ENCODE data around the gene WNT9B. TPM values are rescaled to one million over a fixed set of nuclear protein-coding genes. Genes with fewer than 3 reads are reported as not detected.

The WNT9B gene
- polyA plus RNA-seq, 1 donor from 2014 or later, result not detected

DNA sequence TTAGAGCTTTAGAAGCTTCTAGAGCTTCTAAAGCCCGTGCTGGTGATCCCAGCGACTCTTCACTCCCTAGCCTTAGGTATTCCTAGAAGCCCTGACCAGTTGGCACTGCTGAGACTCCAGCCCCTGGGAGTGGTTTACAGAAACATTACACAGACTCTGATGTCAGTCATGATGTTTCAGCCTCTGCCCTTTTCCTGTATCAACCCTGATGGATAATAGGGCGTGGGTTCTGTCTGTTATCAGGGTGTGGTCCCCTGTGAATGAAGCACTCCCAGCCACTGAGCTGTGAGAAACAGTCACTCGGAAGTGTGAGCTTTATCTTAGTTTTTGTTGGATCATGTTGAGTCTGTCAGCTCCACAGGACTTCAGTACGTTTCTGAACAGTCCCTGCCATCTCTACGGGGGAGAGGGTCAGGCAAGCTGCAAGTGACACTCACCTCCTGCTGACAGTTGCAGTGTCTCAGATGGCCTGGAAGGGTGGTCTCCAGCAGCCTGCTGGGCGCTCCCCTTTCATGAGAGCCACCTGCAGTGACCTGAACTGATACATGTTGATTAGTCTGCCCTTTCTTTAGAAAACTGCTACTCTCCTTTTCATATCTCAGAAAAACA lies 84.4 kb downstream of the WNT9B start:
- no peak for TF ChIP-seq TAF1 (IDR thresholded peaks at IDR 0.05; ENCODE audit: low read depth)
- no peak for TF ChIP-seq MXI1 (conservative IDR thresholded peaks at IDR 0.05; ENCODE audit: poor library complexity, severe bottlenecking)
- TF ChIP-seq, protein P1, sequence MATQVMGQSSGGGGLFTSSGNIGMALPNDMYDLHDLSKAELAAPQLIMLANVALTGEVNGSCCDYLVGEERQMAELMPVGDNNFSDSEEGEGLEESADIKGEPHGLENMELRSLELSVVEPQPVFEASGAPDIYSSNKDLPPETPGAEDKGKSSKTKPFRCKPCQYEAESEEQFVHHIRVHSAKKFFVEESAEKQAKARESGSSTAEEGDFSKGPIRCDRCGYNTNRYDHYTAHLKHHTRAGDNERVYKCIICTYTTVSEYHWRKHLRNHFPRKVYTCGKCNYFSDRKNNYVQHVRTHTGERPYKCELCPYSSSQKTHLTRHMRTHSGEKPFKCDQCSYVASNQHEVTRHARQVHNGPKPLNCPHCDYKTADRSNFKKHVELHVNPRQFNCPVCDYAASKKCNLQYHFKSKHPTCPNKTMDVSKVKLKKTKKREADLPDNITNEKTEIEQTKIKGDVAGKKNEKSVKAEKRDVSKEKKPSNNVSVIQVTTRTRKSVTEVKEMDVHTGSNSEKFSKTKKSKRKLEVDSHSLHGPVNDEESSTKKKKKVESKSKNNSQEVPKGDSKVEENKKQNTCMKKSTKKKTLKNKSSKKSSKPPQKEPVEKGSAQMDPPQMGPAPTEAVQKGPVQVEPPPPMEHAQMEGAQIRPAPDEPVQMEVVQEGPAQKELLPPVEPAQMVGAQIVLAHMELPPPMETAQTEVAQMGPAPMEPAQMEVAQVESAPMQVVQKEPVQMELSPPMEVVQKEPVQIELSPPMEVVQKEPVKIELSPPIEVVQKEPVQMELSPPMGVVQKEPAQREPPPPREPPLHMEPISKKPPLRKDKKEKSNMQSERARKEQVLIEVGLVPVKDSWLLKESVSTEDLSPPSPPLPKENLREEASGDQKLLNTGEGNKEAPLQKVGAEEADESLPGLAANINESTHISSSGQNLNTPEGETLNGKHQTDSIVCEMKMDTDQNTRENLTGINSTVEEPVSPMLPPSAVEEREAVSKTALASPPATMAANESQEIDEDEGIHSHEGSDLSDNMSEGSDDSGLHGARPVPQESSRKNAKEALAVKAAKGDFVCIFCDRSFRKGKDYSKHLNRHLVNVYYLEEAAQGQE (IDR thresholded peaks at IDR 0.05; ENCODE audit: borderline replicate concordance), result no peak
- TF ChIP-seq RAD21 (conservative IDR thresholded peaks at IDR 0.05), result no peak
- TF ChIP-seq, protein P2, sequence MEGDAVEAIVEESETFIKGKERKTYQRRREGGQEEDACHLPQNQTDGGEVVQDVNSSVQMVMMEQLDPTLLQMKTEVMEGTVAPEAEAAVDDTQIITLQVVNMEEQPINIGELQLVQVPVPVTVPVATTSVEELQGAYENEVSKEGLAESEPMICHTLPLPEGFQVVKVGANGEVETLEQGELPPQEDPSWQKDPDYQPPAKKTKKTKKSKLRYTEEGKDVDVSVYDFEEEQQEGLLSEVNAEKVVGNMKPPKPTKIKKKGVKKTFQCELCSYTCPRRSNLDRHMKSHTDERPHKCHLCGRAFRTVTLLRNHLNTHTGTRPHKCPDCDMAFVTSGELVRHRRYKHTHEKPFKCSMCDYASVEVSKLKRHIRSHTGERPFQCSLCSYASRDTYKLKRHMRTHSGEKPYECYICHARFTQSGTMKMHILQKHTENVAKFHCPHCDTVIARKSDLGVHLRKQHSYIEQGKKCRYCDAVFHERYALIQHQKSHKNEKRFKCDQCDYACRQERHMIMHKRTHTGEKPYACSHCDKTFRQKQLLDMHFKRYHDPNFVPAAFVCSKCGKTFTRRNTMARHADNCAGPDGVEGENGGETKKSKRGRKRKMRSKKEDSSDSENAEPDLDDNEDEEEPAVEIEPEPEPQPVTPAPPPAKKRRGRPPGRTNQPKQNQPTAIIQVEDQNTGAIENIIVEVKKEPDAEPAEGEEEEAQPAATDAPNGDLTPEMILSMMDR (IDR thresholded peaks at IDR 0.05; ENCODE audit: poor library complexity, severe bottlenecking), result no peak
- no peak for TF ChIP-seq EZH2 (IDR thresholded peaks at IDR 0.05; ENCODE audit: borderline replicate concordance, insufficient read depth, low read length, poor library complexity, severe bottlenecking)
- no peak for TF ChIP-seq EP300 (conservative IDR thresholded peaks at IDR 0.05; ENCODE audit: poor library complexity, severe bottlenecking)
- TF ChIP-seq POLR2AphosphoS5 (IDR thresholded peaks at IDR 0.05), result no peak
- TF ChIP-seq SMC3 (conservative IDR thresholded peaks at IDR 0.05; ENCODE audit: poor library complexity), result no peak
- H4K20me1 ChIP-seq (ENCODE audit: insufficient read depth), result no peaks in the 10 kb centered on the region
- no peak overlapping the region for H3K4me3 ChIP-seq (ENCODE audit: low read length)
- H3K4me2 ChIP-seq (ENCODE audit: low read length), result no peak overlapping the region
- H3K9ac ChIP-seq (ENCODE audit: low read length), result no peak overlapping the region
- no peaks in the 10 kb centered on the region for H3K36me3 ChIP-seq (ENCODE audit: insufficient read depth, low read length)
- H3K79me2 ChIP-seq (replicated peaks; ENCODE audit: insufficient read depth, low read length), result no peaks in the 10 kb centered on the region
- no peak overlapping the region for H3K27ac ChIP-seq (ENCODE audit: low read length)
- no peaks in the 10 kb centered on the region for H3K9me3 ChIP-seq (ENCODE audit: low read length)
- no peak overlapping the region for H2AFZ ChIP-seq (ENCODE audit: low read depth, low read length)
- H3K9me2 ChIP-seq (ENCODE audit: insufficient read depth, low read length), result no peaks in the 10 kb centered on the region
- H3K27me3 ChIP-seq (ENCODE audit: insufficient read depth, low read depth, low read length), result no peaks in the 10 kb centered on the region
- no peaks in the 10 kb centered on the region for H3F3A ChIP-seq (ENCODE audit: insufficient read depth, low read length, poor library complexity, severe bottlenecking)

Small RNA genes within 50 kb of the gene (small RNA-seq; reads per million reads assigned to genes)
- 0 to 1.1 (median 0.16) reads per million in 3 experiments for gene RNU6ATAC3P

Other genes with a start within 250 kb of the WNT9B start
- gene WNT3, start 32.9 kb upstream of the WNT9B start, polyA plus RNA-seq, result 7.6 TPM in 2 replicates
- 41.4 and 47.5 TPM in 2 replicates for gene GOSR2, start 71.6 kb downstream of the WNT9B start, polyA plus RNA-seq
- gene RPRML, start 127.7 kb downstream of the WNT9B start, polyA plus RNA-seq, result 4.7 and 9.8 TPM in 2 replicates